ENCODE results near the gene MRPS18C. TPM values are rescaled to one million over a fixed set of nuclear protein-coding genes. Genes with fewer than 3 reads are reported as not detected.

MRPS18C gene
- total RNA-seq, 4 donors from 2014 or later, result 16.8 to 34.1 (median 21.3) TPM

DNA sequence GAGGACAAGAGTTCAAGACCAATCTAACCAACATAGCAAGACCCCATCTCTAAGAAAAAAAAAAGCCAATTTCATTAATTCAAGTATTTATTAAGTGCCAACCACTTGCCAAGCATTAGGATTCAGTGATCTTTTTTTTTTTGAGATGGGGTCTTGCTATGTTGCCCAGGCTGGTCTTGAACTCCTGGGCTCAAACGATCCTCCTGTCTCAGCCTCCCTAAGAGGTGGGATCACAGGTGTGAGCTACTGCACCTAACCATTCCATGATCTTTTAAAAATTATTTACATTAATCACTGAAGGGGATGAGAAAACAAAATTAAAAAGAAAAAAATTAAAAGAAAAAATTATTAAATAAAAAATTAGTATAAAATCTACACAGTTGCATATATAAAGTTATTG, 24.7 kb upstream of the MRPS18C start:
- WGBS, result 97% methylated on average over 1 of the region's 1 CpG
- TF ChIP-seq, protein P1, sequence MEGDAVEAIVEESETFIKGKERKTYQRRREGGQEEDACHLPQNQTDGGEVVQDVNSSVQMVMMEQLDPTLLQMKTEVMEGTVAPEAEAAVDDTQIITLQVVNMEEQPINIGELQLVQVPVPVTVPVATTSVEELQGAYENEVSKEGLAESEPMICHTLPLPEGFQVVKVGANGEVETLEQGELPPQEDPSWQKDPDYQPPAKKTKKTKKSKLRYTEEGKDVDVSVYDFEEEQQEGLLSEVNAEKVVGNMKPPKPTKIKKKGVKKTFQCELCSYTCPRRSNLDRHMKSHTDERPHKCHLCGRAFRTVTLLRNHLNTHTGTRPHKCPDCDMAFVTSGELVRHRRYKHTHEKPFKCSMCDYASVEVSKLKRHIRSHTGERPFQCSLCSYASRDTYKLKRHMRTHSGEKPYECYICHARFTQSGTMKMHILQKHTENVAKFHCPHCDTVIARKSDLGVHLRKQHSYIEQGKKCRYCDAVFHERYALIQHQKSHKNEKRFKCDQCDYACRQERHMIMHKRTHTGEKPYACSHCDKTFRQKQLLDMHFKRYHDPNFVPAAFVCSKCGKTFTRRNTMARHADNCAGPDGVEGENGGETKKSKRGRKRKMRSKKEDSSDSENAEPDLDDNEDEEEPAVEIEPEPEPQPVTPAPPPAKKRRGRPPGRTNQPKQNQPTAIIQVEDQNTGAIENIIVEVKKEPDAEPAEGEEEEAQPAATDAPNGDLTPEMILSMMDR (IDR thresholded peaks at IDR 0.05), result no peak
- no peak for TF ChIP-seq POLR2AphosphoS5 (IDR thresholded peaks at IDR 0.05)
- TF ChIP-seq EP300 (IDR thresholded peaks at IDR 0.05), result no peak
- no peak for TF ChIP-seq POLR2A (IDR thresholded peaks at IDR 0.05)
- Histone ChIP-seq H3K4me1 (no peaks in the 10 kb centered on the region), H3K9me3 (no peaks in the 10 kb centered on the region), H3K36me3 (peaks cover 49% of the 10 kb centered on the region), H3K4me3 (no peak overlapping the region), H3K27ac (no peak overlapping the region), H3K27me3 (no peaks in the 10 kb centered on the region)
- no peak for DNase-seq (ENCODE audit: low spot score in 2 of 2)

DNA sequence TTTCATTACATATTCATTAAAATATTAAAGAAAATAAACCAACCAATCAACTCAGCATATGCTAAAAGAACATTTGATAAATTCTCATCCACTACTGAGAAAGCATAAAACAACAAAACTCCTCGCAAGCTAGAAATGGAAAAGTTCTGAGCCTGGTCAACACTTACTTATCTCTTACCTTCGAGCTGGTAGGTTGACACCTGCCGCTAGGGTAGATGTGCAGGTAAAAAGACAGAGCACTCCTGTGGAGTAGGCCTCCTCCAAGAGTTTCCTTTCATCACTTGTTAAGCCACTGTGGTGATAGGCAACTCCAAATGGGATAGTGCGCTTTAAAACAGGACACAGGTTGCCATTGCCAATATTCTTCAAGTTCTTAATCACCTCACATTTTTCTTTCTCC, 19.2 kb upstream of the MRPS18C start:
- Histone ChIP-seq H3K27me3 (no peaks in the 10 kb centered on the region), H3K4me3 (no peak overlapping the region), H3K27ac (no peak overlapping the region), H3K36me3 (peaks cover 42% of the 10 kb centered on the region), H3K9me3 (no peaks in the 10 kb centered on the region), H3K4me1 (no peaks in the 10 kb centered on the region)
- TF ChIP-seq, protein P1 (IDR thresholded peaks at IDR 0.05), result no peak
- TF ChIP-seq POLR2AphosphoS5 (IDR thresholded peaks at IDR 0.05) (no peak), POLR2A (IDR thresholded peaks at IDR 0.05) (no peak), EP300 (IDR thresholded peaks at IDR 0.05) (no peak)
- DNase-seq (ENCODE audit: low spot score in 2 of 2), result no peak
- 94% methylated on average over 4 of the region's 4 CpGs for WGBS

DNA sequence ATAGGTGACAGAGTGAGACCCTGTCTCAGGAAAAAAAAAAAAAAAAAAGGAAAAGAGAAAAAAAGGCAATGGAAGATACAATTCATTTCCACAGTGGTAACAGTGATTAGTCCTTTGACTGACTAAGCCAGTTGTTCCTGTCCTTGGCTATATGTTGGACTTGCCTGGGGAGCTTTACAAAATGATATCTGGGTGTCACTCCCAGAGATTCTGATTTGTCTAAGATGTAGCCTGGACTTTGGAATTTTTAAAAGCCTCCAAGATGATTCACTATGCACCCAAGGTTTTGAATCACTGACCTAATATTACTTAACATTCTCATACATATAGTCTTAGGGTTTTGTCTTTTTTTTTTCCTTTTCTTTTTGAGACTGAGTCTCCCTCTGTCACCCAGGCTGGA, 17.1 kb upstream of the MRPS18C start:
- no peaks in the 10 kb centered on the region for H3K27me3 ChIP-seq
- no peak overlapping the region for H3K27ac ChIP-seq
- TF ChIP-seq, protein P1 (IDR thresholded peaks at IDR 0.05), result no peak
- TF ChIP-seq POLR2A (IDR thresholded peaks at IDR 0.05) (no peak), POLR2AphosphoS5 (IDR thresholded peaks at IDR 0.05) (no peak), EP300 (IDR thresholded peaks at IDR 0.05) (no peak)
- DNase-seq (ENCODE audit: low spot score in 2 of 2), result no peak
- no peaks in the 10 kb centered on the region for H3K4me1 ChIP-seq
- H3K36me3 ChIP-seq, result peaks cover 54% of the 10 kb centered on the region
- H3K9me3 ChIP-seq, result no peaks in the 10 kb centered on the region
- H3K4me3 ChIP-seq, result no peak overlapping the region

DNA sequence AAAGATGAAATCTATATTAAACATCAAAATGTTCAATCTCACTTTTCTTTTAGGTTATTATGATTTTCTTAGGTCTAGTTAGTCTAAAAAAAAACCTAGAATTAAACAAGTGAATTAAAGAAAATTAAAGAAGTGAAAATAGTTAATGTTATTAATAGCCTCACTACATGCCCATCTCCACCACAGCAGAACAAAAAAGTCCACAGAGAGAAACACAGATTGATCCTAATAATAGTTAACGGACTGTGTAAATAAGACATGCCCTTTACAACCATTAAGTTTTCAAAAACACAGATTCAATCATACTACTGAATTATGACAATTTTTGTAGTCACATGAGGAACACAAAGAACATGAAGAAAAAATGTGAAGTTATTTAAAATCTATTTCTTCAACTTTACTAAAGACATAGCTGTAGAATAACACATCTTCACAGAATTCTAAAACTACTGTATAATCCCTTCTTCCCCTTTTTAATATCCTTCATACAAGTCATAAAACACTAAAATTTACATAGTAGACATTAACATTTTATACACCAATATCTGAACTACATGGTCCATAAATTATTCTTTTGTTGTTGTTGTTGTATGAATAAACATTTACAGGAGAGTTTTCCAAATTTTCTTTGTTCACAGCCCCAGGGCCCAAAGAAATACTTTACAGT, 15.6 kb upstream of the MRPS18C start:
- TF ChIP-seq POLR2AphosphoS5 (IDR thresholded peaks at IDR 0.05) (no peak), POLR2A (IDR thresholded peaks at IDR 0.05) (no peak), EP300 (IDR thresholded peaks at IDR 0.05) (no peak)
- TF ChIP-seq, protein P1 (IDR thresholded peaks at IDR 0.05), result no peak
- Histone ChIP-seq H3K27me3 (no peaks in the 10 kb centered on the region), H3K4me3 (no peak overlapping the region), H3K9me3 (no peaks in the 10 kb centered on the region), H3K27ac (no peak overlapping the region), H3K4me1 (no peaks in the 10 kb centered on the region), H3K36me3 (peaks cover 60% of the 10 kb centered on the region)
- no peak for DNase-seq (ENCODE audit: low spot score in 2 of 2)
- WGBS, result 96% methylated on average over 1 of the region's 1 CpG

DNA sequence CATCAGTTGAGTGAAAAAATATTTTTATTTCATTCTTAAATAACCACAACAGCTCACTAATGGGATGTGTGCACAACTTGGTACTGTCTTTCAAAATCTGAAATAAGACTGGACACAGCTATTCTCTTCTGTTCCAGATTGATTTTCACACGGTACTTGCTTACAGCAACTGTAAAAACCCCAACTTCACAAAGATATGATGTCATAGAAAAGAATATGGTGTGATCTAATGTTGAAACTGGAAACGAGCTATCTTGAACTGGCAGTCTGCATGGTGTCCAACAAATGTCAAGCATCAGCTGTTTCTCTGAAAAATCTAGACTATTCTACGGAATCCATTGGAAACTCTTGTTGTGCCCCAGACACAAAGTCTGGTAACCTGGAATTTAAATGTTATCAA, 15.0 kb upstream of the MRPS18C start:
- Histone ChIP-seq H3K9me3 (no peaks in the 10 kb centered on the region), H3K4me1 (no peaks in the 10 kb centered on the region), H3K4me3 (no peak overlapping the region), H3K36me3 (peaks cover 60% of the 10 kb centered on the region), H3K27ac (no peak overlapping the region), H3K27me3 (no peaks in the 10 kb centered on the region)
- TF ChIP-seq, protein P1 (IDR thresholded peaks at IDR 0.05), result no peak
- no peak for TF ChIP-seq POLR2A (IDR thresholded peaks at IDR 0.05)
- no peak for TF ChIP-seq POLR2AphosphoS5 (IDR thresholded peaks at IDR 0.05)
- no peak for TF ChIP-seq EP300 (IDR thresholded peaks at IDR 0.05)
- WGBS, result 78% methylated on average over 3 of the region's 3 CpGs
- DNase-seq (ENCODE audit: low spot score in 2 of 2), result no peak

All from suprapubic skin (tissue), 4 donors.